ENCODE results near the gene HDAC4.
A peak's percentile ranks its signal among the peaks of the same experiment; 100 is the strongest.
"Not testable (repeated sequence)": the region's sequence is repeated elsewhere in the genome, so short reads cannot be mapped to it uniquely, and the experiment has no call there.

Gene HDAC4

GRCh38 chr2:239177908-239178307 lies 222.9 kb downstream of the HDAC4 start:
- H3K36me3 ChIP-seq (ENCODE audit: insufficient read depth, low read length) = peaks cover 48% of the 10 kb centered on the region
- no peaks in the 10 kb centered on the region for H3K27me3 ChIP-seq (ENCODE audit: control insufficient read depth in 1 of 2, insufficient read depth in 2 of 2, low read length in 2 of 2)
- H3K4me3 ChIP-seq (ENCODE audit: low read depth in 1 of 2, low read length in 2 of 2) = no peak overlapping the region
- no peak overlapping the region for H3K27ac ChIP-seq (ENCODE audit: low read depth, low read length)
- H3K9ac ChIP-seq (ENCODE audit: low read length) = no peak overlapping the region
- H3K4me1 ChIP-seq (ENCODE audit: insufficient read depth, low read length) = peaks cover 18% of the 10 kb centered on the region
- H3K9me3 ChIP-seq (ENCODE audit: low read length) = no peaks in the 10 kb centered on the region

DNA sequence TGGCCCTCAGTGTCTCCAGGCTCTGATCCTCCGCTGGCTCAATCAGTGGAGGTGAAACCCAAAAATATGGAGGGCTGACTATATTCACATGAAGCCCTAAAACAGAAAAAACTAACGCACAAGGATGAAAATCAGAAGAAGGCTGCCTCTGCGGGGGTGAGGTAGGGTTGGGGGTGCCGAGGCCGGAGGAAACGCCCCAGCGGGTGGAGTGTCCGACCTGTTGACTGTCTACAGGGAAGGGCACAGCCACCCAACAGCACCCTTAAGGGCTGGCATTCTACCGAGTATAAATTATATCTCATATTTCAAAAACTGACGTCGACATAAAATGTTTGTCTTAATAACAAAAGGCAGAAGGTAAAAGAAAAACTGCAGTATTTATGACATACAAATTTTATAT lies 223.5 kb downstream of the HDAC4 start:
- Histone ChIP-seq H3K4me3 (ENCODE audit: low read depth in 1 of 2, low read length in 2 of 2) (no peak overlapping the region), H3K9me3 (ENCODE audit: low read length) (no peaks in the 10 kb centered on the region), H3K27me3 (ENCODE audit: control insufficient read depth in 1 of 2, insufficient read depth in 2 of 2, low read length in 2 of 2) (no peaks in the 10 kb centered on the region), H3K9ac (ENCODE audit: low read length) (no peak overlapping the region), H3K36me3 (ENCODE audit: insufficient read depth, low read length) (peaks cover 47% of the 10 kb centered on the region), H3K27ac (ENCODE audit: low read depth, low read length) (no peak overlapping the region), H3K4me1 (ENCODE audit: insufficient read depth, low read length) (peaks cover 18% of the 10 kb centered on the region)

DNA sequence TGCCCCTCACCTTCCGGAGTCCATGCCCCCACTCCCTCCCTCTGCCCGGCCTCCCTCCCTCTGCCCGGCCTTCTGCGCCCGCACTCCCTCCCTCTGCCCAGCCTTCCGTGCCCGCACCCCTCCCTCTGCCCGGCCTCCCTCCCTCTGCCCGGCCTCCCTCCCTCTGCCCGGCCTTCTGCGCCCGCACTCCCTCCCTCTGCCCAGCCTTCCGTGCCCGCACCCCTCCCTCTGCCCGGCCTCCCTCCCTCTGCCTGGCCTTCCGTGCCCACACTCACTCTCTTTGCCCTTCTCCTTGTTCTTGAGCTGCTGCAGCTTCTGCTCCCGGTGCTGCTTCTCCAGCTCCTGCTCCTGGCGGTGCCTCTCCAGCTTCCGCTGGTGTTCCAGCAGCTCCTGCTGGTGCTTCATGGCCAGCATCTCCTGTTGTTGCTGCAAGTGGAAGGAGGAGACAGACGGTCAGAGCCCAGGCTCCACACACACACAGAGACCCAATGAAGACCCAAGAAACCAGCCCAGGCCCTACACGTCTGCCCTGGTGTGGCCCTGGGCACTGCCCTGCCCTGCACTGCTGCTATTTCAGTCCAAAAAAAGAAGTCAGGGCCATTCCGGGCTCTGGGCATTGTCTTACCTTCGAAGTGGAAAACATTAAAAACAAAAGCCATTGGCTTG lies 224.5 kb downstream of the HDAC4 start:
- not testable (repeated sequence) for H3K27ac ChIP-seq (ENCODE audit: low read depth, low read length); H3K4me3 ChIP-seq (ENCODE audit: low read depth in 1 of 2, low read length in 2 of 2); H3K9ac ChIP-seq (ENCODE audit: low read length); H3K9me3 ChIP-seq (ENCODE audit: low read length); H3K27me3 ChIP-seq (ENCODE audit: control insufficient read depth in 1 of 2, insufficient read depth in 2 of 2, low read length in 2 of 2)
- Histone ChIP-seq H3K4me1 (ENCODE audit: insufficient read depth, low read length) (peaks cover 18% of the 10 kb centered on the region), H3K36me3 (ENCODE audit: insufficient read depth, low read length) (peaks cover 36% of the 10 kb centered on the region)

GRCh38 chr2:239175181-239175580 lies 225.6 kb downstream of the HDAC4 start:
- Histone ChIP-seq H3K36me3 (ENCODE audit: insufficient read depth, low read length) (peaks cover 28% of the 10 kb centered on the region), H3K4me3 (ENCODE audit: low read depth in 1 of 2, low read length in 2 of 2) (no peak overlapping the region), H3K27ac (ENCODE audit: low read depth, low read length) (no peak overlapping the region), H3K27me3 (ENCODE audit: control insufficient read depth in 1 of 2, insufficient read depth in 2 of 2, low read length in 2 of 2) (no peaks in the 10 kb centered on the region), H3K9me3 (ENCODE audit: low read length) (no peaks in the 10 kb centered on the region), H3K4me1 (ENCODE audit: insufficient read depth, low read length) (peaks cover 18% of the 10 kb centered on the region), H3K9ac (ENCODE audit: low read length) (no peak overlapping the region)

DNA sequence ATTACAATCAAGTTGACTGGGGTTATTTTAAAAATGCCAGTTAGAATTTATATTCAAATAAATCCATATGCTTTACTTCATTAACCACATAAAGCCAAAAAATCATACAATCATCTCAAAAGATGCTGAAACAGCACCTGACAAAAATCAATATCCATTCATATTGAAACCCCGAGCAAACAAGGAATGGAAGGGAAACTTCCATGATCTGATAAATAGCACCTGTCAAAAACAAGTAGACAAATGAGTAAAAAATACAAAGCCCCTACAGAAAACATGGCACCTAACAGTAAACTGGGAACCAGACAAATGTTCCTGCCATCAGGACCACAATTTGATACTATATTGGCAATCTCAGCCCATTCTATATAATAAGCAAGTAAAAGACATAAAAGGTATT lies 227.5 kb downstream of the HDAC4 start:
- Histone ChIP-seq H3K9me3 (ENCODE audit: low read length) (no peaks in the 10 kb centered on the region), H3K4me3 (ENCODE audit: low read depth in 1 of 2, low read length in 2 of 2) (no peak overlapping the region), H3K9ac (ENCODE audit: low read length) (no peak overlapping the region), H3K4me1 (ENCODE audit: insufficient read depth, low read length) (peaks cover 18% of the 10 kb centered on the region), H3K36me3 (ENCODE audit: insufficient read depth, low read length) (peaks cover 33% of the 10 kb centered on the region), H3K27ac (ENCODE audit: low read depth, low read length) (no peak overlapping the region), H3K27me3 (ENCODE audit: control insufficient read depth in 1 of 2, insufficient read depth in 2 of 2, low read length in 2 of 2) (no peaks in the 10 kb centered on the region)

DNA sequence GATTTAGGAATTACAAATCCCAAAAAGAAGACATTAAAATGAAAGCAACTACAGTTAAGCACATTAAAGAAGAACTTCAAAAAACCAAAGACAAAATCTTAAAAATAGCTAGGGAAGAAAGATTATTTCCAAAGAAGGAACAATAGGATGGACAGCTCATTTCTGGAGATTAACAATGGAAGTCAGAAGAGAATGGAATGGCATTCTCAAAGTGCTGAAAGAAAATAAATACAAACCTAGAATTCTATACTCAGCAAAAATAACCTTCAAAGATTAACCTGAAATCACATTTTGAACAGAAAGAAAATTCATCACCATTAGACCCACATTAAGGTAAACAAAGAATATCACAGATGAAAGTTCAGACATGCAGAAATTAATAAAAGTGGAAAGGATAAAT lies 229.2 kb downstream of the HDAC4 start:
- Histone ChIP-seq H3K27me3 (ENCODE audit: control insufficient read depth in 1 of 2, insufficient read depth in 2 of 2, low read length in 2 of 2) (no peaks in the 10 kb centered on the region), H3K9ac (ENCODE audit: low read length) (no peak overlapping the region), H3K36me3 (ENCODE audit: insufficient read depth, low read length) (peaks cover 36% of the 10 kb centered on the region), H3K4me3 (ENCODE audit: low read depth in 1 of 2, low read length in 2 of 2) (no peak overlapping the region), H3K4me1 (ENCODE audit: insufficient read depth, low read length) (peaks cover 18% of the 10 kb centered on the region), H3K27ac (ENCODE audit: low read depth, low read length) (no peak overlapping the region), H3K9me3 (ENCODE audit: low read length) (no peaks in the 10 kb centered on the region)

- H3K4me3 ChIP-seq (ENCODE audit: low read depth in 1 of 2, low read length in 2 of 2) = no peak overlapping the region
- H3K36me3 ChIP-seq (ENCODE audit: insufficient read depth, low read length) = peaks cover 24% of the 10 kb centered on the region
- H3K9ac ChIP-seq (ENCODE audit: low read length) = no peak overlapping the region
- H3K4me1 ChIP-seq (ENCODE audit: insufficient read depth, low read length) = peaks cover 19% of the 10 kb centered on the region
- no peaks in the 10 kb centered on the region for H3K27me3 ChIP-seq (ENCODE audit: control insufficient read depth in 1 of 2, insufficient read depth in 2 of 2, low read length in 2 of 2)
- H3K9me3 ChIP-seq (ENCODE audit: low read length) = no peaks in the 10 kb centered on the region
- H3K27ac ChIP-seq (ENCODE audit: low read depth, low read length) = no peak overlapping the region
Measured at GRCh38 chr2:239169311-239170048, 231.3 kb downstream of the HDAC4 start.

DNA sequence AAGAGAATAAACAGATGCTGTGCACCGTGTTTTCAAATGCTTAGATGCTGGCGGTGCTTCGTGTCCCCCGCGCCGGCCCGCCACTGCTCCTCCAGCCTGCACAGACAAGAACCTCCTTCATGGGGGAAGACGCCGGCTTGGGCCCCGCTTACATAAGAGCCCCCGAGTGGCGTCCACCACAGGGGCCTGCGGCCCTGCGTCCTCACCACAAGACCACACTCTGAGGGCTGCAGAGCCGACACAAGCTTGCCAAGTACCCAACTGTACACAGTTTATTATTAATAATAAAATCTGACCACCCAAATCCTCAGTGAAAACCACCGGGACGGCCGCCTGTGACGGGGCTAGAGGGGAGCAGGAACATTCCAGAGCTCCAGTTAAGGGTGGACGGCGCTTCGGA lies 232.2 kb downstream of the HDAC4 start:
- Histone ChIP-seq H3K36me3 (ENCODE audit: insufficient read depth, low read length) (peaks cover 29% of the 10 kb centered on the region), H3K4me1 (ENCODE audit: insufficient read depth, low read length) (peaks cover 19% of the 10 kb centered on the region), H3K4me3 (ENCODE audit: low read depth in 1 of 2, low read length in 2 of 2) (no peak overlapping the region), H3K27ac (ENCODE audit: low read depth, low read length) (no peak overlapping the region), H3K9ac (ENCODE audit: low read length) (no peak overlapping the region), H3K27me3 (ENCODE audit: control insufficient read depth in 1 of 2, insufficient read depth in 2 of 2, low read length in 2 of 2) (no peaks in the 10 kb centered on the region), H3K9me3 (ENCODE audit: low read length) (no peaks in the 10 kb centered on the region)

- Histone ChIP-seq H3K9ac (ENCODE audit: low read length) (no peak overlapping the region), H3K36me3 (ENCODE audit: insufficient read depth, low read length) (peaks cover 35% of the 10 kb centered on the region), H3K27ac (ENCODE audit: low read depth, low read length) (no peak overlapping the region), H3K27me3 (ENCODE audit: control insufficient read depth in 1 of 2, insufficient read depth in 2 of 2, low read length in 2 of 2) (no peaks in the 10 kb centered on the region), H3K4me1 (ENCODE audit: insufficient read depth, low read length) (peaks cover 19% of the 10 kb centered on the region), H3K4me3 (ENCODE audit: low read depth in 1 of 2, low read length in 2 of 2) (no peak overlapping the region), H3K9me3 (ENCODE audit: low read length) (no peaks in the 10 kb centered on the region)
Measured at GRCh38 chr2:239167766-239168444, 232.9 kb downstream of the HDAC4 start.

- no peaks in the 10 kb centered on the region for H3K27me3 ChIP-seq (ENCODE audit: control insufficient read depth in 1 of 2, insufficient read depth in 2 of 2, low read length in 2 of 2)
- H3K27ac ChIP-seq (ENCODE audit: low read depth, low read length) = no peak overlapping the region
- H3K4me3 ChIP-seq (ENCODE audit: low read depth in 1 of 2, low read length in 2 of 2) = no peak overlapping the region
- H3K4me1 ChIP-seq (ENCODE audit: insufficient read depth, low read length) = peaks cover 19% of the 10 kb centered on the region
- no peak overlapping the region for H3K9ac ChIP-seq (ENCODE audit: low read length)
- peaks cover 43% of the 10 kb centered on the region for H3K36me3 ChIP-seq (ENCODE audit: insufficient read depth, low read length)
- no peaks in the 10 kb centered on the region for H3K9me3 ChIP-seq (ENCODE audit: low read length)
Measured at GRCh38 chr2:239167011-239167673, 233.7 kb downstream of the HDAC4 start.

DNA sequence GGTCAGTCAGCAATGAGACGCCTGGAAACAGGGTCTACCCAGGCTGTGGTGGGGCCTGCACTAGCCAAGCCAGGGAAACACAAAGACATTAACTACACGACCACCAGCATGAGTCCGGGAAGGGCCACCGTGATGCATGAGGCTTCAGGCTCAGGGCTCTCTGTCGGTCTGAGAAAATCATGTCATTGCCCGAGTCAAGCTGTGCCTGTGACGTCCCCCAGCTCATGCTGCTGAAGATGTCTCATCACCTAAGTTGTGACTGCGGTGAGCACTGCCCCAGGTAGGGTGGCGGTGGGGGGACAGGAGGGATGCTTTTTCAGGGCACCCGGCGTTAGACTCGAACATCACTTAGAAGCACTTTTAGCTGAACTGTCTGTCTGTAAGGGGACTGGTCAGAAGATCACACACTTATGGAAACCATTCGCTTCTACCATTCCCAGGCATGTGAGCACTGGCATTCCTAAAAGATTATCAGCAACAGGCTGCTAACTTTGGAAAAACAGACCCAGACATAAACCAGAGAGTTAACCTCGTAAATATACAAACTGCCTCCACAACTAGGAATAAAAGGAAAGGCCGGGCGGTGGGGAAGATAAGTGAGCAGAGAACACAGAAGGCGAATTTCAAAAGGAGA lies 234.5 kb downstream of the HDAC4 start:
- Histone ChIP-seq H3K9ac (ENCODE audit: low read length) (no peak overlapping the region), H3K36me3 (ENCODE audit: insufficient read depth, low read length) (peaks cover 43% of the 10 kb centered on the region), H3K4me1 (ENCODE audit: insufficient read depth, low read length) (peaks cover 19% of the 10 kb centered on the region), H3K9me3 (ENCODE audit: low read length) (no peaks in the 10 kb centered on the region), H3K4me3 (ENCODE audit: low read depth in 1 of 2, low read length in 2 of 2) (peak overlapping the region in 1 of 2 donors; percentile 15), H3K27me3 (ENCODE audit: control insufficient read depth in 1 of 2, insufficient read depth in 2 of 2, low read length in 2 of 2) (no peaks in the 10 kb centered on the region), H3K27ac (ENCODE audit: low read depth, low read length) (no peak overlapping the region)
